AG04450 (cell line): ENCODE results near the gene HDAC7. TPM values are rescaled to one million over a fixed set of nuclear protein-coding genes. Genes with fewer than 3 reads are reported as not detected.

Source experiments
- CTCF ChIA-PET: fragments of 300-600, 350-600 bp; formaldehyde crosslinking; extraction: SDS; loops from one replicate; lab custom pipeline; 2022; ENCODE audit warnings: antibody characterized with exemption, inconsistent platforms; lab: Charles Lee
- POLR2A ChIA-PET: fragments of 350-600 bp; formaldehyde crosslinking; extraction: SDS; loops from one replicate; lab custom pipeline; 2021; ENCODE audit warnings: antibody characterized with exemption, inconsistent platforms; lab: Yijun Ruan, JAX
- DNase-seq: peaks from one replicate; pipeline ENCODE4 v3.0.0-alpha.2; 2011; ENCODE audit warnings: low read depth, low spot score
- H3K27ac ChIP-seq: one replicate; pipeline ENCODE4 v1.5.1; 2012; ENCODE audit warnings: low read depth, low read length, control low read depth
- H3K27me3 ChIP-seq: one replicate; pipeline ENCODE4 v1.6.0; 2012; ENCODE audit warnings: low read length; ENCODE audit not compliant: control insufficient read depth, insufficient read depth
- H3K4me3 ChIP-seq: 2 replicates; pipeline ENCODE4 v1.5.1; 2011; ENCODE audit warnings: mild to moderate bottlenecking, low read depth, low read length, control low read depth
- H3K9me3 ChIP-seq: 2 replicates; pipeline ENCODE4 v1.5.1; 2012; ENCODE audit warnings: low read length; ENCODE audit not compliant: control insufficient read depth, insufficient read depth
- polyA plus RNA-seq: library from polyadenylated mRNA; depleted of rRNA; stranded (reverse); fragments of >200 nt; gene quantifications from 2 replicates; pipeline ENCODE4 v1.2.3, GENCODE V29; 2011
- TF ChIP-seq, protein P1 (sequence below): IDR thresholded peaks from 2 replicates; pipeline ENCODE4 v1.5.1; 2011; ENCODE audit warnings: low read depth, low read length, control low read depth, inconsistent platforms

Gene HDAC7
- polyA plus RNA-seq, 1 experiment: 17.1 TPM

DNA sequence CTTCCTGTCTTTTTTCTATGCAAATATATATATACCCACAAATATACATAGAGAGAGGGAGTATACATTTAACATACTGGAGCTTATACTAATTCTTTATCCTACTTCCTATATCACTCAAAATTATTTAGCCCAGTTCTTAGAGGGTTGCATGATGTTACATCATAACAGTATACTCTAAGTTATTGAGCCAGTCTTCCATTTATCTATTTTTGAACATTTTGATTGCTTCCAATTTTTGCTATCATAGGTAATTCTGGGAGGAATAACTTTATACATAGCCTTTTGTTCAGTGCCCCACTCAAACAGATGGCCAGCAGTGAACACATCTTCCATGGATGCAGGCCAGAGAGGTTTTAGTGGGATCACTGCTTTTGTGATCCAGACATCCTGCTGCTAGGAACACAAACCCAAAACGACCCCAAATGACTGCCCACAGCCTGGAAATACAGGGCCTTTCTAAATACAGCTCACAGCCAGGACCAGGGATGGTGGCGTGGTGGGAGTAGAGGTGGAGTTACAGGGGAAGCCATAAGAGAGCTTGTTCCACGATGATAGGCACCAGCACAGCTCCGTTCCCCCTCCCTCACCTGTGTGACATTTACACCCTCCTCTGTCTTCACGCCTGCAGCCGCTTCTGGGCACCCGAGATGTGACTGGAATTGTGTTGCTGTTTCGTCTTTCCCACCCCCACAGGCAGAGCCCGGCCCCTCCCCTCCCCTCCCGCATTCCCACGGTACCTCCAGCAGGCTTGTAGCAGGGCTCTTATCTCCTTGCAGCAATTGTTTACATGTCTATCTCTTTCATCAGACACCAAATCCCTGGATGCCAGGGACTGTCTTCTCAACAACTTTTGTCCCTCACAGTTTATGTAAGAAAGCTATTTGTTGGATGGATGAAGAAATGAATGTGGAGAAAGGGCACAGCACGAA, 30.7 kb upstream of the HDAC7 start:
- DNase-seq: no peak
- Histone ChIP-seq H3K9me3 (no peaks in the 10 kb centered on the region), H3K27ac (no peak overlapping the region), H3K27me3 (no peaks in the 10 kb centered on the region), H3K4me3 (no peak overlapping the region)
- TF ChIP-seq, protein P1, sequence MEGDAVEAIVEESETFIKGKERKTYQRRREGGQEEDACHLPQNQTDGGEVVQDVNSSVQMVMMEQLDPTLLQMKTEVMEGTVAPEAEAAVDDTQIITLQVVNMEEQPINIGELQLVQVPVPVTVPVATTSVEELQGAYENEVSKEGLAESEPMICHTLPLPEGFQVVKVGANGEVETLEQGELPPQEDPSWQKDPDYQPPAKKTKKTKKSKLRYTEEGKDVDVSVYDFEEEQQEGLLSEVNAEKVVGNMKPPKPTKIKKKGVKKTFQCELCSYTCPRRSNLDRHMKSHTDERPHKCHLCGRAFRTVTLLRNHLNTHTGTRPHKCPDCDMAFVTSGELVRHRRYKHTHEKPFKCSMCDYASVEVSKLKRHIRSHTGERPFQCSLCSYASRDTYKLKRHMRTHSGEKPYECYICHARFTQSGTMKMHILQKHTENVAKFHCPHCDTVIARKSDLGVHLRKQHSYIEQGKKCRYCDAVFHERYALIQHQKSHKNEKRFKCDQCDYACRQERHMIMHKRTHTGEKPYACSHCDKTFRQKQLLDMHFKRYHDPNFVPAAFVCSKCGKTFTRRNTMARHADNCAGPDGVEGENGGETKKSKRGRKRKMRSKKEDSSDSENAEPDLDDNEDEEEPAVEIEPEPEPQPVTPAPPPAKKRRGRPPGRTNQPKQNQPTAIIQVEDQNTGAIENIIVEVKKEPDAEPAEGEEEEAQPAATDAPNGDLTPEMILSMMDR: no peak
- ChIA-PET CTCF (interaction anchor here (1.0 to 4.0 kb wide), 4 partner anchors 12 to 113 kb away, joined by 3 to 24 read pairs (median 4); partner anchors contain the start of genes TMEM106C and VDR), POLR2A (interaction anchor here (1.2 kb wide), 1 partner anchor 11 kb away, joined by 3 read pairs; no protein-coding TSS in a partner anchor)

- CTCF ChIA-PET: interaction anchor here (4.0 kb wide), 1 partner anchor 11 kb away, joined by 24 read pairs; no protein-coding TSS in a partner anchor
These were observed 29.6 kb upstream of the HDAC7 start for GRCh38 chr12:47849261-47849660.

DNA sequence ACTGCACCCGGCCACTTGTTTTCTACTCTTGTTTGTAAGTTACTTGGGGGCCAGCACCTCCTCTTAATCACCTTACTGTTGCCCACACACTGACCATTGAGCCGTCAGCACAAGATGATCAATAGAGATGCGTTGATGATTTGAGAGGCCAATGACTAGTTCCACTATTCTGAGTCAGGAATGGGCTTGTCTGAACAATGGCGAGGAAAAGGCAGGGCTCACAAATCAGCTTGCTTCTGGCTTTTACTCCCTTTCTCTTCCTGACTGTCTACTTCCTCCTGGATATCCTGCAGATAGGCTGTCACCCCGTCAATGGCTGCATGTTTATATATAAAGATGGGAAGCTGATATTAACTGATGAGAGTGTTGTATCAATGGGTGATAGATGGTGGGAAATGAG, 29.1 kb upstream of the HDAC7 start:
- no peaks in the 10 kb centered on the region for H3K27me3 ChIP-seq
- no peak for DNase-seq
- no peaks in the 10 kb centered on the region for H3K9me3 ChIP-seq
- ChIA-PET POLR2A (no interaction called here), CTCF (interaction anchor here (0.7 to 4.0 kb wide), 2 partner anchors 11 to 19 kb away, joined by 4 to 24 read pairs; no protein-coding TSS in a partner anchor)
- TF ChIP-seq, protein P1: no peak
- no peak overlapping the region for H3K4me3 ChIP-seq
- no peak overlapping the region for H3K27ac ChIP-seq

More at GRCh38 chr12:47849261-47849660, 29.6 kb upstream of the HDAC7 start:
- Histone ChIP-seq H3K9me3 (no peaks in the 10 kb centered on the region), H3K27ac (no peak overlapping the region), H3K4me3 (no peak overlapping the region), H3K27me3 (no peaks in the 10 kb centered on the region)
- TF ChIP-seq, protein P1: no peak
- POLR2A ChIA-PET: no interaction called here
- no peak for DNase-seq

- Histone ChIP-seq H3K4me3 (no peak overlapping the region), H3K27ac (no peak overlapping the region), H3K27me3 (no peaks in the 10 kb centered on the region), H3K9me3 (no peaks in the 10 kb centered on the region)
- TF ChIP-seq, protein P1: no peak
- no peak for DNase-seq
- CTCF ChIA-PET: interaction anchor here (1.1 to 1.9 kb wide), 2 partner anchors 58 to 117 kb away, joined by 4 to 5 read pairs; partner anchors contain the start of genes TMEM106C and VDR
- POLR2A ChIA-PET: interaction anchor here (0.6 kb wide), 1 partner anchor 88 kb away, joined by 4 read pairs; the partner anchor contains the start of gene RAPGEF3
These were observed 26.7 kb upstream of the HDAC7 start for GRCh38 chr12:47846294-47846996.
